ENCODE measurements around the gene SAMD5.

SAMD5 gene

GRCh38 chr6:147586044-147586443, 77.6 kb downstream of the SAMD5 start:
- DNase-seq (ENCODE audit: low read depth): no peak
- no peak overlapping the region for H3K4me3 ChIP-seq (ENCODE audit: control insufficient read depth, low read depth, low read length)
- TF ChIP-seq CTCF (IDR thresholded peaks at IDR 0.05; ENCODE audit: control insufficient read depth, insufficient read depth, low read depth, low read length, missing control alignments): no peak

GRCh38 chr6:147587907-147588306, 79.4 kb downstream of the SAMD5 start:
- H3K4me3 ChIP-seq (ENCODE audit: control insufficient read depth, low read depth, low read length): no peak overlapping the region
- DNase-seq (ENCODE audit: low read depth): no peak
- TF ChIP-seq CTCF (IDR thresholded peaks at IDR 0.05; ENCODE audit: control insufficient read depth, insufficient read depth, low read depth, low read length, missing control alignments): no peak

GRCh38 chr6:147588469-147588868, 80.0 kb downstream of the SAMD5 start:
- TF ChIP-seq CTCF (IDR thresholded peaks at IDR 0.05; ENCODE audit: control insufficient read depth, insufficient read depth, low read depth, low read length, missing control alignments): no peak
- no peak overlapping the region for H3K4me3 ChIP-seq (ENCODE audit: control insufficient read depth, low read depth, low read length)
- no peak for DNase-seq (ENCODE audit: low read depth)

- no peak for DNase-seq (ENCODE audit: low read depth)
Measured at GRCh38 chr6:147589739-147590250, 81.3 kb downstream of the SAMD5 start.

GRCh38 chr6:147595961-147596360, 87.5 kb downstream of the SAMD5 start:
- DNase-seq (ENCODE audit: low read depth): no peak
- no peak for TF ChIP-seq CTCF (IDR thresholded peaks at IDR 0.05; ENCODE audit: control insufficient read depth, insufficient read depth, low read depth, low read length, missing control alignments)
- no peak overlapping the region for H3K4me3 ChIP-seq (ENCODE audit: control insufficient read depth, low read depth, low read length)

More at GRCh38 chr6:147589739-147590250, 81.3 kb downstream of the SAMD5 start:
- TF ChIP-seq CTCF (IDR thresholded peaks at IDR 0.05; ENCODE audit: control insufficient read depth, insufficient read depth, low read depth, low read length, missing control alignments): no peak
- H3K4me3 ChIP-seq (ENCODE audit: control insufficient read depth, low read depth, low read length): no peak overlapping the region

GRCh38 chr6:147603392-147604081, 95.0 kb downstream of the SAMD5 start:
- DNase-seq (ENCODE audit: low read depth): no peak
- no peak for TF ChIP-seq CTCF (IDR thresholded peaks at IDR 0.05; ENCODE audit: control insufficient read depth, insufficient read depth, low read depth, low read length, missing control alignments)
- no peak overlapping the region for H3K4me3 ChIP-seq (ENCODE audit: control insufficient read depth, low read depth, low read length)
